Esophagus squamous epithelium (tissue), 5 donors: ENCODE data around the gene RAB6A. TPM values are rescaled to one million over a fixed set of nuclear protein-coding genes. Genes with fewer than 3 reads are reported as not detected.
"Not testable (repeated sequence)": the region's sequence is repeated elsewhere in the genome, so short reads cannot be mapped to it uniquely, and the experiment has no call there.

Experiments used
- DNase-seq: peaks from one replicate; lab custom pipeline; 2025; lab: John Stamatoyannopoulos, UW
- H3K27ac ChIP-seq, 4 donors: fragments of 200-600 bp; sonication (generic); one replicate each; pipeline ENCODE4 v1.5.1; 2016 to 2019; ENCODE audit warnings: mild to moderate bottlenecking in 1 of 4
- H3K27me3 ChIP-seq, 4 donors: fragments of 200-600 bp; sonication (generic); 1 replicate in 3 of 4; 2 replicates in 1 of 4; pipeline versions ENCODE4 v1.5.1 to v1.6.0; 2017 to 2021; ENCODE audit warnings: antibody characterized with exemption in 1 of 4
- H3K36me3 ChIP-seq, 3 donors: fragments of 200-600 bp; sonication (generic); one replicate each; pipeline ENCODE4 v1.5.1; 2016 to 2019
- H3K4me1 ChIP-seq, 3 donors: fragments of 200-600 bp; sonication (generic); one replicate each; pipeline ENCODE4 v1.5.1; 2017 to 2019
- H3K4me3 ChIP-seq, 4 donors: fragments of 200-600 bp; sonication (generic); 1 replicate in 3 of 4; 2 replicates in 1 of 4; pipeline ENCODE4 v1.5.1; 2016 to 2019; ENCODE audit warnings: mild to moderate bottlenecking in 2 of 4, moderate library complexity in 1 of 4
- H3K9me3 ChIP-seq, 3 donors: fragments of 200-600 bp; sonication (generic); one replicate each; pipeline ENCODE4 v1.5.1; 2016 to 2019
- POLR2A ChIP-seq, 4 donors: fragments of 450-650 bp; IDR thresholded peaks; one replicate each; pipeline ENCODE4 v1.6.1; 2017; ENCODE audit warnings: antibody characterized with exemption in 4 of 4, mild to moderate bottlenecking in 4 of 4, moderate library complexity in 3 of 4
- WGBS, 2 donors: methylation state at CpG; one replicate each; pipeline ENCODE4 v1.1.5; 2018; 5-methylcytosine and 5-hydroxymethylcytosine counted together
- intact Hi-C: fragments of 100-400 bp; cut with DNase I; formaldehyde crosslinking; loops from one replicate; pipeline ENCODE4 v1.15.0; 2022
- total RNA-seq, 4 donors: library from RNA; depleted of rRNA; stranded (reverse); fragments of >200 nt; gene quantifications; one replicate each; pipeline ENCODE4 v1.1.0, GENCODE V29; 2016
- TF ChIP-seq, protein P1 (sequence below), 6 experiments: fragments of 450-650 bp in 4 of 6; fragments of 200-600 bp in 2 of 6; sonication (generic) in 2 of 6; IDR thresholded peaks; one replicate each; pipeline ENCODE4 v1.5.1; 2016 to 2019; ENCODE audit warnings: antibody characterized with exemption in 6 of 6, mild to moderate bottlenecking in 4 of 6, moderate library complexity in 4 of 6
- donor health status: DM: yes; HTN: yes; CAD: no.

The RAB6A gene
- total RNA-seq, 4 donors from 2014 or later, result 115 to 234 (median 161) TPM

DNA sequence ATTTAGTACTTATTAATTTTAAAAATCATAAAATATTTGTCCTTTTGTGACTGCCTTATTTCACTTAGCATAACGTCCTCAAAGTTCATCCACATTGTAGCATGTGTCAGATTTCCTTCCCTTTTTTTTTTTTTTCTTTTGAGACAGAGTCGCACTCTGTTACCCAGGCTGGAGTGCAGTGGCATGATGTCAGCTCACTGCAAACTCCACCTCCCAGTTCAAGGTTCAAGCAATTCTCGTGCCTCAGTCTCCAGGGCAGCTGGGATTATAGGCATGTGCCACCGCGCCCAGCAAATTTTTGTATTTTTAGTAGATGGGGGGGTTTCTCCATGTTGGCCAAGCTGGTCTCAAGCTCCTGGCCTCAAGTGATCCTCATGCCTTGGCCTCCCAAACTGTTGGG, 10.6 kb downstream of the RAB6A start:
- no peaks in the 10 kb centered on the region for H3K9me3 ChIP-seq
- peaks cover 0 to 12% (median 0%) of the 10 kb centered on the region in 3 donors for H3K36me3 ChIP-seq
- no peak for TF ChIP-seq POLR2A (IDR thresholded peaks at IDR 0.05)
- TF ChIP-seq, protein P1, sequence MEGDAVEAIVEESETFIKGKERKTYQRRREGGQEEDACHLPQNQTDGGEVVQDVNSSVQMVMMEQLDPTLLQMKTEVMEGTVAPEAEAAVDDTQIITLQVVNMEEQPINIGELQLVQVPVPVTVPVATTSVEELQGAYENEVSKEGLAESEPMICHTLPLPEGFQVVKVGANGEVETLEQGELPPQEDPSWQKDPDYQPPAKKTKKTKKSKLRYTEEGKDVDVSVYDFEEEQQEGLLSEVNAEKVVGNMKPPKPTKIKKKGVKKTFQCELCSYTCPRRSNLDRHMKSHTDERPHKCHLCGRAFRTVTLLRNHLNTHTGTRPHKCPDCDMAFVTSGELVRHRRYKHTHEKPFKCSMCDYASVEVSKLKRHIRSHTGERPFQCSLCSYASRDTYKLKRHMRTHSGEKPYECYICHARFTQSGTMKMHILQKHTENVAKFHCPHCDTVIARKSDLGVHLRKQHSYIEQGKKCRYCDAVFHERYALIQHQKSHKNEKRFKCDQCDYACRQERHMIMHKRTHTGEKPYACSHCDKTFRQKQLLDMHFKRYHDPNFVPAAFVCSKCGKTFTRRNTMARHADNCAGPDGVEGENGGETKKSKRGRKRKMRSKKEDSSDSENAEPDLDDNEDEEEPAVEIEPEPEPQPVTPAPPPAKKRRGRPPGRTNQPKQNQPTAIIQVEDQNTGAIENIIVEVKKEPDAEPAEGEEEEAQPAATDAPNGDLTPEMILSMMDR (IDR thresholded peaks at IDR 0.05), result no peak
- peaks cover 0 to 46% (median 4%) of the 10 kb centered on the region in 3 donors for H3K4me1 ChIP-seq
- no peak overlapping the region for H3K4me3 ChIP-seq
- no peaks in the 10 kb centered on the region for H3K27me3 ChIP-seq
- DNase-seq, result no peak
- intact Hi-C loops, result no loop called here
- 66 to 73% methylated on average over 5 of the region's 5 CpGs for WGBS, 2 donors
- no peak overlapping the region for H3K27ac ChIP-seq

DNA sequence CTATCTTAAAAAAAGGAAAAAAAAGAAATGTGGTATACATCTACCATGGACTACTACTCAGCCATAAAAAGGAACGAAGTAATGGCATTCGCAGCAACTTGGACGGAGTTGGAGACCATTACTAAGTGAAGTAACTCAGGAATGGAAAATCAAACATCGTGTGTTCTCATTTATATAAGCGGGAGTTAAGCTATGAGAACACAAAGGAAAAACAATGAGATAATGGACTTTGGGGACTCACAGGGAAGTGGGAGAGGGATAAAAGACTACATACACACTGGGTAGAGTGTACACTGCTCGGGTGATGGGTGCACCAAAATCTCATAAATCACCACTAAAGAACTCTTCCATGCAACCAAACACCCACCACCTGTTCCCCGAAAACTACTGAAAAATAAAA, 11.8 kb downstream of the RAB6A start:
- Histone ChIP-seq H3K36me3 (peaks cover 0 to 12% (median 0%) of the 10 kb centered on the region in 3 donors), H3K4me1 (peaks cover 0 to 46% (median 4%) of the 10 kb centered on the region in 3 donors), H3K27ac (no peak overlapping the region), H3K4me3 (no peak overlapping the region), H3K9me3 (no peaks in the 10 kb centered on the region), H3K27me3 (no peaks in the 10 kb centered on the region)
- intact Hi-C loops, result no loop called here
- 89 to 92% methylated on average over 7 of the region's 7 CpGs for WGBS, 2 donors
- DNase-seq, result no peak
- TF ChIP-seq, protein P1 (IDR thresholded peaks at IDR 0.05), result no peak
- TF ChIP-seq POLR2A (IDR thresholded peaks at IDR 0.05), result no peak

DNA sequence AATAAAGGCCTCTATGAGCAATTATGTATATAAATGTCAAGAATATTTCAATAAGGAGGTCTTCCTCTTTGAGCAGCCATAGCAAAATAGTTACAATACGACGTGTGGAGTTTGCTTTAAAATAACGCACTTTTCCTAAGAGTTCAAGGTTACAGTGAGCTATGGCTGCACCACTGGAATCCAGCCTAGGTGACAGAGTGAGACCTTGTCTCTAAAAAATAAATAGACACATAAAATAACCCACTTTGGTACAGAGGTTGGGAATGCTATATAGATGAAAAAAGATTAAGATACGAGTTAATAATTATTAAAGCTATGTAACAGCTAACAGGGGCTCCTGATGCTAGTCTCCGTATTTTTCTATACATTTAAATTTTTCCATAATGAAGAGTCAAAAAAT, 12.6 kb downstream of the RAB6A start:
- peaks cover 0 to 9% (median 0%) of the 10 kb centered on the region in 3 donors for H3K36me3 ChIP-seq
- no peak for DNase-seq
- WGBS, 2 donors, result 92 to 94% methylated on average over 5 of the region's 5 CpGs
- H3K27me3 ChIP-seq, result no peaks in the 10 kb centered on the region
- TF ChIP-seq POLR2A (IDR thresholded peaks at IDR 0.05), result no peak
- TF ChIP-seq, protein P1 (IDR thresholded peaks at IDR 0.05), result no peak
- no peak overlapping the region for H3K4me3 ChIP-seq
- H3K9me3 ChIP-seq, result no peaks in the 10 kb centered on the region
- intact Hi-C loops, result no loop called here
- peaks cover 0 to 46% (median 4%) of the 10 kb centered on the region in 3 donors for H3K4me1 ChIP-seq
- H3K27ac ChIP-seq, result no peak overlapping the region

DNA sequence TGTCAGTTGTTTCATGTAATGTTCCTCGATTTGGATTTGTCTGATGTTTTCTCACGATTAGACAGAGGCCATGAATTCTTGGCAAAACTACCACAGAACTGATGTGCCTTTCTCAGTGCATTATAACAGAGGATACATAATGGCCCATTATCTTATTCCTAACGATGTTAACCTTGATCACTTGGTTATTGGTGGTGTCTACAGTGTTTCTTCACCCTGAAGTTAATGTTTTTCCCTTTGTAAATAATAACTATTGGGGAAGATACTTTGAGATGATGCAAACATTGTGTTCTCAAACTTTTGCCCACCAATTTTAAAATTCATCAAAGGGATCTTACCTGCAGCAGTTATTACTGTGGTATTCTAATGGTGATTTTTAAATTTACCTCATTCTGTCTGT, 13.1 kb downstream of the RAB6A start:
- peaks cover 0 to 4% (median 0%) of the 10 kb centered on the region in 3 donors for H3K36me3 ChIP-seq
- no peak for DNase-seq
- H3K9me3 ChIP-seq, result no peaks in the 10 kb centered on the region
- intact Hi-C loops, result no loop called here
- TF ChIP-seq, protein P1 (IDR thresholded peaks at IDR 0.05), result no peak
- TF ChIP-seq POLR2A (IDR thresholded peaks at IDR 0.05), result no peak
- H3K27ac ChIP-seq, result no peak overlapping the region
- H3K4me1 ChIP-seq, result peaks cover 0 to 41% (median 4%) of the 10 kb centered on the region in 3 donors
- WGBS, 2 donors, result 60 to 65% methylated on average over 3 of the region's 3 CpGs
- no peaks in the 10 kb centered on the region for H3K27me3 ChIP-seq
- no peak overlapping the region for H3K4me3 ChIP-seq

DNA sequence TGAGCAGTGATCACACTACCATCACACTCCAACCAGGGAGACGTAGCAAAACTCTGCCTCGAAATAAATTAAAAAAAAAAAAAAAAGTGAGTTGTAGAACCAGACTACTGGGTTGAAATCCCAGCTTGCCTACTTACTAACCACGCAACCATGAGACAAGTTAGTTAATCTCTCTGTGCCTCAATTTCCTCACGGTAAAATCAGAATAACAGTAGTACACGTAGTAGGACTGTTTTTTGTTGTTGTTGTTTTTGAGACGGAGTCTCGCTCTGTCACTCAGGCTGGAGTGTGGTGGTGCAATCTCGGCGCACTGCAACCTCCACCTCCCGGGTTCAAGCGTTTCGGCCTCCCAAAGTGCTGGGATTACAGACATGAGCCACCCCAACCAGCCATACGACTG, 14.2 kb downstream of the RAB6A start:
- DNase-seq, result no peak
- intact Hi-C loops, result no loop called here

DNA sequence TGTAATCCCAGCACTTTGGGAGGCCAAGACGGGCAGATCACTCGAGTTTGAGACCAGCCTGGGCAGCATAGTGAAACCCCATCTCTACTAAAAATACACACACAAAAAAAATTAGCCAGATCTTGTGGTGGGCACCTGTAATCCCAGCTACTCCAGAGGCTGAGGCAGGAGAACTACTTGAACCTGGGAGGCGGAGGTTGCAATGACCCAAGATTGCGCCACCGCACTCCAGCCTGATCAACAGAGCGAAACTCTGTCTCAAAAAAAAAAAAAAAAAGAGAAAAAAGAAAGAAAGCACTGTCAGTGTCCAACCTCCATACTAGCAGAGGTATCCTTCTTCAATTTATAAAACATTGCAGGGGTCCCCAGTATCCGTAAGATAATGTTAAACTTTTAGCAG, 17.8 kb downstream of the RAB6A start:
- Histone ChIP-seq H3K4me3 (no peak overlapping the region), H3K9me3 (no peaks in the 10 kb centered on the region), H3K27ac (no peak overlapping the region), H3K36me3 (peaks cover 0 to 7% (median 0%) of the 10 kb centered on the region in 3 donors), H3K27me3 (no peaks in the 10 kb centered on the region), H3K4me1 (peaks cover 0 to 15% (median 0%) of the 10 kb centered on the region in 3 donors)
- 90 to 91% methylated on average over 7 of the region's 7 CpGs for WGBS, 2 donors
- TF ChIP-seq, protein P1 (IDR thresholded peaks at IDR 0.05), result no peak
- TF ChIP-seq POLR2A (IDR thresholded peaks at IDR 0.05), result no peak
- no peak for DNase-seq
- intact Hi-C loops, result no loop called here

More for the DNA sequence above, 14.2 kb downstream of the RAB6A start:
- H3K4me3 ChIP-seq, result no peak overlapping the region
- H3K27ac ChIP-seq, result no peak overlapping the region
- 92 to 95% methylated on average over 13 of the region's 13 CpGs for WGBS, 2 donors
- no peak for TF ChIP-seq POLR2A (IDR thresholded peaks at IDR 0.05)
- no peaks in the 10 kb centered on the region for H3K9me3 ChIP-seq
- H3K27me3 ChIP-seq, result no peaks in the 10 kb centered on the region
- peaks cover 0 to 30% (median 0%) of the 10 kb centered on the region in 3 donors for H3K4me1 ChIP-seq
- no peaks in the 10 kb centered on the region for H3K36me3 ChIP-seq

DNA sequence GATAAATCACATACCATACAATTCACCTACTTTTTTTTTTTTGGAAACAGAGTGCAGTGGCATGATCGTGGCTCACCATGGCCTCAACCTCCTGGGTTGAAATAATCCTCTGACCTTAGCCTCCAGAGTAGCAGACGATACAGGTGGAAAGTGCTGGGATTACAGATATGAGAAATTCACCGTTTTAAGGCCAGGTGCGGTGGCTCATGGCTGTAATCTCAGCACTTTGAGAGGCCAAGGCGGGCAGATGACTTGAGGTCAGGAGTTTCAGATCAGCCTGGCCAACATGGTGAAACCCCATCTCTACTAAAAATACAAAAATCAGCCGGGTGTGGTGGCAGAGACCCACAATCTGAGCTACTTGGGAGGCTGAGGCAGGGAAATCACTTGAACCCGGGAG, 24.9 kb downstream of the RAB6A start:
- Histone ChIP-seq H3K4me1 (peaks cover 0 to 19% (median 0%) of the 10 kb centered on the region in 3 donors), H3K36me3 (peaks cover 0 to 12% (median 0%) of the 10 kb centered on the region in 3 donors)
- H3K4me3 ChIP-seq, H3K9me3 ChIP-seq, H3K27me3 ChIP-seq, intact Hi-C loops, H3K27ac ChIP-seq, DNase-seq: not testable (repeated sequence)
- 75 to 85% methylated on average over 7 of the region's 7 CpGs for WGBS, 2 donors
